CD4-positive, alpha-beta T cell treated with Interleukin-4 for 1 hour (primary cell): Measurements from ENCODE around the gene ZNF79.

Experiments used
- DNase-seq, 2 donors: peaks; one replicate each; pipeline ENCODE4 v3.0.0-alpha.2; 2020 to 2022

Gene ZNF79

GRCh38 chr9:127423934-127424675 lies at the start of gene ZNF79:
Gene ZNF79 (plus strand): TSS chr9:127424382. CDS start chr9:127424788, 406 bp downstream.
- DNase-seq: peak; percentile 89 to 91

- DNase-seq: no peak
Observed at GRCh38 chr9:127380479-127380878, 43.7 kb upstream of the ZNF79 start.

- DNase-seq: no peak
Observed at GRCh38 chr9:127382541-127382940, 41.6 kb upstream of the ZNF79 start.

GRCh38 chr9:127384016-127384730 lies 40.0 kb upstream of the ZNF79 start:
- DNase-seq: no peak

- DNase-seq: no peak
Observed at GRCh38 chr9:127384901-127385300, 39.3 kb upstream of the ZNF79 start.

- DNase-seq: no peak
Observed at GRCh38 chr9:127386249-127386648, 37.9 kb upstream of the ZNF79 start.

- DNase-seq: no peak
Observed at GRCh38 chr9:127386981-127387380, 37.2 kb upstream of the ZNF79 start.

- DNase-seq: peak; percentile 84 to 90
Observed at GRCh38 chr9:127388037-127388855, 35.9 kb upstream of the ZNF79 start.

- DNase-seq: no peak
Observed at GRCh38 chr9:127388856-127389238, 35.3 kb upstream of the ZNF79 start.

GRCh38 chr9:127389381-127390247 lies 34.6 kb upstream of the ZNF79 start:
- DNase-seq: no peak

GRCh38 chr9:127390248-127390545 lies 34.0 kb upstream of the ZNF79 start:
- no peak for DNase-seq

GRCh38 chr9:127390563-127390962 lies 33.6 kb upstream of the ZNF79 start:
- no peak for DNase-seq

GRCh38 chr9:127392166-127392565 lies 32.0 kb upstream of the ZNF79 start:
- DNase-seq: no peak

- no peak for DNase-seq
Observed at GRCh38 chr9:127392976-127393375, 31.2 kb upstream of the ZNF79 start.

- DNase-seq: no peak
Observed at GRCh38 chr9:127393645-127394044, 30.5 kb upstream of the ZNF79 start.

- DNase-seq: no peak
Observed at GRCh38 chr9:127395497-127396252, 28.5 kb upstream of the ZNF79 start.

GRCh38 chr9:127396253-127396807 lies 27.9 kb upstream of the ZNF79 start:
- DNase-seq: no peak

GRCh38 chr9:127396808-127397645 lies 27.2 kb upstream of the ZNF79 start, which contains the start of gene SLC2A8:
Gene SLC2A8 (plus strand): TSS chr9:127397169. CDS start chr9:127397231, 62 bp downstream.
- DNase-seq: peak; percentile 98 to 99

- no peak for DNase-seq
Observed at GRCh38 chr9:127397646-127398274, 26.4 kb upstream of the ZNF79 start.

- DNase-seq: no peak
Observed at GRCh38 chr9:127398275-127398647, 25.9 kb upstream of the ZNF79 start.
